Measurements from ENCODE around the gene FMO4. TPM values are rescaled to one million over a fixed set of nuclear protein-coding genes. Genes with fewer than 3 reads are reported as not detected.
"Not testable (repeated sequence)": the region's sequence is repeated elsewhere in the genome, so short reads cannot be mapped to it uniquely, and the experiment has no call there.

Gene FMO4
- total RNA-seq, 3 donors from 2014 or later = 0.83 to 1.8 (median 1.3) TPM

DNA sequence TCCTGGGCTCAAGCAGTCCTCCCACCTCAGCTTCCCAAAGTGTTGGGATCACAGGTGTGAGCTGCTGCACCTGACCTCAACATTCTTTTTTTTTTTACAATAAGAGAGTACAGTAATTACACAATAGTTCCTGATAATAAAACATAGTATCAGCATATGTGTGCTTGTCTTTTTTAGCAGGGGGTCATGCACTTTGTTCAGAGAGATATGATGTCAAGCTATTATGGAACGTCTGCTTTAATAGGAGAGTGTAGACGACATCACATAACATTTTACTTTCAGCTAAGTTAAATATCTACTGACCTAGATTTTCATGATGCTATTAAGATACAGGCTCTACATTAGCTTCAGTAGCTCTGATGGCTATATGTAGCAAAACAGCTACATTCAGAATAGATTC lies 70.5 kb downstream of the FMO4 start:
- no peak for ATAC-seq
- Mint-ChIP-seq H3K4me3 (no peak overlapping the region), H3K27me3 (ENCODE audit: low read depth) (peaks cover 3% of the 10 kb centered on the region), H3K4me1 (ENCODE audit: low read depth) (no peaks in the 10 kb centered on the region), H3K36me3 (ENCODE audit: insufficient read depth) (no peaks in the 10 kb centered on the region), H3K9me3 (no peaks in the 10 kb centered on the region)
- DNase-seq = no peak

DNA sequence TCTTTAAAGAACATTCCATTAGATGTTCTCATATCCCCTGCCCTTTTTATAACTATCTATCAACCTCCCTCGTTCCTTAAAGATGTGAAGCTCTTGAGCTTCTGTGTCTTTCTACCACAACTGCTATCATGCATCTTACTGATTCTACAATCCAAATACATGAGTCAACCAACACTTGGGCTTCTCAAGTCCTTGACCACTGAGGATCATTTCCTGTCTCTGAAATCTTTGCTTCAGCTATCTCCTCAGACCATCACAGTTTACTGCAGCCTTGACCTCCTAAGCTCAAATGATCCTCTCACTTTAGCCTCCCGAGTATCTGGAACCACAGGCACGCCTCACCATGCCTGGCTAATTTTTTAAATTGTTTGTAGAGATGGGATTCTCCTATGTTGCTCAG lies 75.2 kb downstream of the FMO4 start:
- H3K36me3 Mint-ChIP-seq (ENCODE audit: insufficient read depth) = no peaks in the 10 kb centered on the region
- DNase-seq (no peak), ATAC-seq (no peak)
- H3K27me3 Mint-ChIP-seq (ENCODE audit: low read depth) = peaks cover 3% of the 10 kb centered on the region
- H3K4me3 Mint-ChIP-seq = no peak overlapping the region
- H3K4me1 Mint-ChIP-seq (ENCODE audit: low read depth) = no peaks in the 10 kb centered on the region
- no peaks in the 10 kb centered on the region for H3K9me3 Mint-ChIP-seq

DNA sequence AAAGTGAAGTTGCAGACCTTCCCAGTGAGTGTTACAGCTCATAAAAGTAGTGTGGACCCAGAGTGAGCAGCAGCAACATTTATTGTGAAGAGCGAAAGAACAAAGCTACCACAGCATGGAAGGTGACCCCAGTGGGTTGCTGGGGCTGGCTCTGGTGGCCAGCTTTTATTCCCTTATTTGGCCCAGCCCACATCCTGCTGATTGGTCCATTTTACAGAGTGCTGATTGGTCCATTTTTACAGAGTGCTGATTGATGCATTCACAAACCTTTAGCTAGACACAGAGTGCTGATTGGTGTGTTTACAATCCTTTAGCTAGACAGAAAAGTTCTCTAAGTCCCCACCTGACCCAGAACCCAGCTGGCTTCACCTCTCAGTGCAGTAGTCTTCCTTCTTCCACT lies 76.8 kb downstream of the FMO4 start:
- H3K4me3 Mint-ChIP-seq; DNase-seq; H3K36me3 Mint-ChIP-seq (ENCODE audit: insufficient read depth); H3K9me3 Mint-ChIP-seq; ATAC-seq; H3K27me3 Mint-ChIP-seq (ENCODE audit: low read depth); H3K4me1 Mint-ChIP-seq (ENCODE audit: low read depth): not testable (repeated sequence)

Other genes starting within 250 kb of the FMO4 start
- gene FMO3, start 223.3 kb upstream of the FMO4 start, total RNA-seq = not detected
- under 1 TPM in 2 of 3 donors, not detected in 1; 0.27 to 0.34 TPM for gene FMO2, start 128.9 kb upstream of the FMO4 start, total RNA-seq
- gene FMO1, start 65.7 kb upstream of the FMO4 start, total RNA-seq = not detected
- 100 to 1,000 TPM; 240 to 248 (median 245) TPM for gene PRRC2C, start 171.3 kb downstream of the FMO4 start, total RNA-seq

Data from activated T-cell treated with anti-CD3 and anti-CD28 coated beads, Interleukin-2, amount 50 U/mL, for 4 hours (primary cell).